ENCODE data around the gene FHIP2A. TPM values are rescaled to one million over a fixed set of nuclear protein-coding genes. Genes with fewer than 3 reads are reported as not detected.
A peak's percentile ranks its signal among the peaks of the same experiment; 100 is the strongest.

Gene FHIP2A
- total and polyA plus RNA-seq, 2 of the 4 experiments (the other 2 are of a cell fraction), result 10.7 to 16.5 TPM

DNA sequence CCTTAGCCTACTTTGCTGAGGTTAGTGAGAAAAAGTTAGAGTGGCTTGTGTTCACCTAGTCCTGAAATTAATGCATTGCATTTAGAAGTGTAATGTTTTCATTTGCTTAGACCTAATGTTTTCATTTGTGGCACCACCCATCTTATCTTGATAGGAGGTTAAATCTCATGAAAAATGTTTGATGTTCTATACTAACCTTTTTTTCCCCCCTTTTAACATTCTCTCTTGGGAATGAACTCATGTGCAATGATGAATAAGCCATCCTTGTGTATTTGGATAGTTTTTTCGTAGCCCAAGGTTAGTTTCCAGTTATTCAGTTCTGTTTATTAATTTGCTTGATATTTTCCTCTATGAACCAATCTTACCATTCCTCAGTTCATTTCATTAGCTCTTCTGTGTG is 2.8 kb downstream of the FHIP2A start:
- Histone ChIP-seq H3K9ac (ENCODE audit: low read depth, low read length) (no peak overlapping the region; the same call in 1 of the 2 replicates), H3K36me3 (ENCODE audit: control insufficient read depth, insufficient read depth, low read length) (no peaks in the 10 kb centered on the region), H4K20me1 (ENCODE audit: insufficient read depth, low read length) (peaks cover 21% of the 10 kb centered on the region), H4K8ac (ENCODE audit: low read depth in 2 of 2, low read length in 2 of 2) (no peak overlapping the region), H3K27me3 (ENCODE audit: control insufficient read depth, insufficient read depth, low read length) (no peaks in the 10 kb centered on the region), H2AK5ac (ENCODE audit: low read depth, low read length) (no peak overlapping the region), H2AK9ac (replicated peaks; ENCODE audit: low read depth, low read length, poor library complexity) (no peak overlapping the region), H2BK120ac (ENCODE audit: low read depth, low read length) (no peak overlapping the region), H3K23ac (ENCODE audit: low read depth, low read length) (peak overlapping the region; percentile 25; the same call in 1 of the 2 replicates), H3K9me3 (ENCODE audit: control insufficient read depth, insufficient read depth, low read length) (no peaks in the 10 kb centered on the region), H3K4ac (ENCODE audit: low read depth, low read length) (peak overlapping the region; percentile 10; the same call in 1 of the 2 replicates), H2BK5ac (ENCODE audit: low read depth, low read length, poor library complexity, severe bottlenecking) (peak overlapping the region; percentile 89), H3K4me2 (ENCODE audit: low read depth, low read length) (peak overlapping the region; percentile 76), H3K56ac (ENCODE audit: extremely low read depth, insufficient read depth, low read length) (no peak overlapping the region), H3K18ac (ENCODE audit: low read depth, low read length) (peak overlapping the region; percentile 57; the same call in 1 of the 2 replicates), H3K4me1 (ENCODE audit: control insufficient read depth, insufficient read depth, low read length) (peaks cover 5% of the 10 kb centered on the region), H3K79me1 (ENCODE audit: low read depth in 1 of 2, low read length in 2 of 2) (peaks cover 0 to 18% of the 10 kb centered on the region in 2 experiments; a peak in 2 of 4 replicates), H2BK15ac (ENCODE audit: low read depth, low read length) (no peak overlapping the region; the same call in 2 of the 3 replicates), H3K14ac (replicated peaks; ENCODE audit: low read depth, low read length) (no peak overlapping the region), H3K4me3 (ENCODE audit: insufficient read depth, low read depth, low read length) (no peak overlapping the region), H2BK20ac (ENCODE audit: low read depth, low read length) (no peak overlapping the region), H4K91ac (ENCODE audit: insufficient read depth, low read depth, low read length) (no peak overlapping the region), H2AFZ (replicated peaks; ENCODE audit: low read length, poor library complexity) (no peak overlapping the region), H4K5ac (ENCODE audit: low read depth, low read length) (peak overlapping the region; percentile 15; the same call in 1 of the 2 replicates), H3K27ac (ENCODE audit: insufficient read depth, low read length) (peak overlapping the region; percentile 36; the same call in 1 of the 2 replicates), H3K9me1 (ENCODE audit: insufficient read depth, low read length) (peaks cover 2% of the 10 kb centered on the region; the same call in 1 of the 2 replicates)
- POLR2A ChIA-PET (ENCODE audit: unreplicated experiment), result no interaction called here
- CTCF ChIA-PET, result no interaction called here
- BruUV-seq (replicated peaks), result no TSS peak
- dilution Hi-C loops (cut with HindIII; ENCODE audit: low sequenced_read_pairs, unreplicated experiment) (no loop called here), intact Hi-C loops (cut with micrococcal nuclease) (loop anchor here (2.0 kb wide), 1 partner anchor 32 kb away; no protein-coding TSS in a partner anchor), in situ Hi-C loops (cut with MboI; ENCODE audit: low sequenced_read_pairs) (no loop called here)
- TF ChIP-seq MXI1 (IDR thresholded peaks at IDR 0.05; ENCODE audit: borderline replicate concordance, low read depth, low read length) (no peak), RAD21 (IDR thresholded peaks at IDR 0.05; ENCODE audit: low read length) (no peak), BHLHE40 (IDR thresholded peaks at IDR 0.05; ENCODE audit: low read depth, low read length) (no peak), MAFK (IDR thresholded peaks at IDR 0.05; ENCODE audit: low read depth, low read length) (no peak), SMC3 (IDR thresholded peaks at IDR 0.05; ENCODE audit: low read depth, low read length) (no peak), FOS (IDR thresholded peaks at IDR 0.05; ENCODE audit: low read depth, low read length) (no peak), NFE2L2 (IDR thresholded peaks at IDR 0.05; ENCODE audit: low read depth, low read length) (no peak), RFX5 (IDR thresholded peaks at IDR 0.05; ENCODE audit: low read depth, low read length) (no peak), MAZ (IDR thresholded peaks at IDR 0.05; ENCODE audit: borderline replicate concordance, low read depth, low read length) (no peak), POLR2A (IDR thresholded peaks at IDR 0.05; ENCODE audit: low read depth, low read length) (no peak), CEBPB (IDR thresholded peaks at IDR 0.05; ENCODE audit: low read depth, low read length) (no peak), RCOR1 (IDR thresholded peaks at IDR 0.05; ENCODE audit: insufficient replicate concordance, low read length) (no peak), CHD1 (IDR thresholded peaks at IDR 0.05; ENCODE audit: low read depth, low read length) (no peak)
- TF ChIP-seq, protein P1, sequence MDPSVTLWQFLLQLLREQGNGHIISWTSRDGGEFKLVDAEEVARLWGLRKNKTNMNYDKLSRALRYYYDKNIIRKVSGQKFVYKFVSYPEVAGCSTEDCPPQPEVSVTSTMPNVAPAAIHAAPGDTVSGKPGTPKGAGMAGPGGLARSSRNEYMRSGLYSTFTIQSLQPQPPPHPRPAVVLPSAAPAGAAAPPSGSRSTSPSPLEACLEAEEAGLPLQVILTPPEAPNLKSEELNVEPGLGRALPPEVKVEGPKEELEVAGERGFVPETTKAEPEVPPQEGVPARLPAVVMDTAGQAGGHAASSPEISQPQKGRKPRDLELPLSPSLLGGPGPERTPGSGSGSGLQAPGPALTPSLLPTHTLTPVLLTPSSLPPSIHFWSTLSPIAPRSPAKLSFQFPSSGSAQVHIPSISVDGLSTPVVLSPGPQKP (IDR thresholded peaks at IDR 0.05; ENCODE audit: borderline replicate concordance, low read depth, low read length), result no peak
- TF ChIP-seq, protein P2, sequence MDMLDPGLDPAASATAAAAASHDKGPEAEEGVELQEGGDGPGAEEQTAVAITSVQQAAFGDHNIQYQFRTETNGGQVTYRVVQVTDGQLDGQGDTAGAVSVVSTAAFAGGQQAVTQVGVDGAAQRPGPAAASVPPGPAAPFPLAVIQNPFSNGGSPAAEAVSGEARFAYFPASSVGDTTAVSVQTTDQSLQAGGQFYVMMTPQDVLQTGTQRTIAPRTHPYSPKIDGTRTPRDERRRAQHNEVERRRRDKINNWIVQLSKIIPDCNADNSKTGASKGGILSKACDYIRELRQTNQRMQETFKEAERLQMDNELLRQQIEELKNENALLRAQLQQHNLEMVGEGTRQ (IDR thresholded peaks at IDR 0.05; ENCODE audit: low read depth, low read length), result no peak
- TF ChIP-seq, protein P3, sequence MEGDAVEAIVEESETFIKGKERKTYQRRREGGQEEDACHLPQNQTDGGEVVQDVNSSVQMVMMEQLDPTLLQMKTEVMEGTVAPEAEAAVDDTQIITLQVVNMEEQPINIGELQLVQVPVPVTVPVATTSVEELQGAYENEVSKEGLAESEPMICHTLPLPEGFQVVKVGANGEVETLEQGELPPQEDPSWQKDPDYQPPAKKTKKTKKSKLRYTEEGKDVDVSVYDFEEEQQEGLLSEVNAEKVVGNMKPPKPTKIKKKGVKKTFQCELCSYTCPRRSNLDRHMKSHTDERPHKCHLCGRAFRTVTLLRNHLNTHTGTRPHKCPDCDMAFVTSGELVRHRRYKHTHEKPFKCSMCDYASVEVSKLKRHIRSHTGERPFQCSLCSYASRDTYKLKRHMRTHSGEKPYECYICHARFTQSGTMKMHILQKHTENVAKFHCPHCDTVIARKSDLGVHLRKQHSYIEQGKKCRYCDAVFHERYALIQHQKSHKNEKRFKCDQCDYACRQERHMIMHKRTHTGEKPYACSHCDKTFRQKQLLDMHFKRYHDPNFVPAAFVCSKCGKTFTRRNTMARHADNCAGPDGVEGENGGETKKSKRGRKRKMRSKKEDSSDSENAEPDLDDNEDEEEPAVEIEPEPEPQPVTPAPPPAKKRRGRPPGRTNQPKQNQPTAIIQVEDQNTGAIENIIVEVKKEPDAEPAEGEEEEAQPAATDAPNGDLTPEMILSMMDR (conservative IDR thresholded peaks at IDR 0.05; ENCODE audit: low read depth, low read length), result no peak
- peak; percentile 21 for DNase-seq
- no peak for ATAC-seq (ENCODE audit: low read depth)
- no CpG with 5 or more reads among the region's 1 CpG for WGBS, 2 experiments (ENCODE audit: extremely low coverage in 2 of 2, insufficient read length in 1 of 2)

Data from IMR-90 (cell line).